SK-N-SH treated with all-trans-retinoic acid at 6 μM for 48 hours (cell line): ENCODE data around the gene INPP4B.
A peak's percentile ranks its signal among the peaks of the same experiment; 100 is the strongest.

Source experiments
- ATAC-seq: fragments of 200-7000 bp; cut with Tn5 transposase; 3 replicates; pipeline ENCODE4 v1.9.1; 2020; ENCODE audit warnings: mild to moderate bottlenecking, moderate library complexity
- ARNTL ChIP-seq: fragments of 450-650 bp; formaldehyde crosslinking; IDR thresholded peaks from 2 replicates; pipeline ENCODE4 v1.5.0; 2020; ENCODE audit warnings: low read depth, mild to moderate bottlenecking, moderate library complexity, borderline replicate concordance
- BACH2 ChIP-seq: fragments of 250-450 bp; sonication (Bioruptor Pico); IDR thresholded peaks from 2 replicates; pipeline ENCODE4 v1.9.0; 2021; ENCODE audit warnings: mild to moderate bottlenecking, borderline replicate concordance
- CSDC2 ChIP-seq: fragments of 250-450 bp; sonication (Bioruptor Pico); IDR thresholded peaks from 2 replicates; pipeline ENCODE4 v1.5.0; 2020; ENCODE audit warnings: mild to moderate bottlenecking, moderate library complexity
- ESRRG ChIP-seq: fragments of 250-450 bp; sonication (Bioruptor Pico); IDR thresholded peaks from 2 replicates; pipeline ENCODE4 v1.6.1; 2021; ENCODE audit warnings: mild to moderate bottlenecking
- OSR1 ChIP-seq: fragments of 250-450 bp; sonication (Bioruptor Pico); IDR thresholded peaks from 2 replicates; pipeline ENCODE4 v1.8.0; 2022; ENCODE audit warnings: moderate library complexity, mild to moderate bottlenecking, inconsistent platforms
- PPARA ChIP-seq: fragments of 250-450 bp; sonication (Bioruptor Pico); IDR thresholded peaks from 2 replicates; pipeline ENCODE4 v1.5.0; 2020; ENCODE audit warnings: mild to moderate bottlenecking, borderline replicate concordance
- RARB ChIP-seq: fragments of 250-450 bp; sonication (Bioruptor Pico); IDR thresholded peaks from 2 replicates; pipeline ENCODE4 v1.8.0; 2021; ENCODE audit warnings: mild to moderate bottlenecking, moderate library complexity
- SNAI2 ChIP-seq: fragments of 250-450 bp; sonication (Bioruptor Pico); IDR thresholded peaks from 2 replicates; pipeline ENCODE4 v1.5.0; 2020; ENCODE audit warnings: mild to moderate bottlenecking, moderate library complexity
- TCF4 ChIP-seq: fragments of 250-450 bp; sonication (Bioruptor Pico); IDR thresholded peaks from 2 replicates; pipeline ENCODE4 v1.8.0; 2021; ENCODE audit warnings: mild to moderate bottlenecking, moderate library complexity, borderline replicate concordance
- TOX ChIP-seq: fragments of 250-450 bp; sonication (Bioruptor Pico); IDR thresholded peaks from 2 replicates; pipeline ENCODE4 v1.8.0; 2021; ENCODE audit warnings: mild to moderate bottlenecking, moderate library complexity, borderline replicate concordance
- ZC3H10 ChIP-seq: fragments of 250-450 bp; sonication (Bioruptor Pico); IDR thresholded peaks from 2 replicates; pipeline ENCODE4 v1.5.1; 2021; ENCODE audit warnings: mild to moderate bottlenecking, moderate library complexity
- ZFP30 ChIP-seq: fragments of 450-650 bp; formaldehyde crosslinking; IDR thresholded peaks from 2 replicates; pipeline ENCODE4 v1.5.0; 2022; ENCODE audit warnings: mild to moderate bottlenecking, moderate library complexity
- ZNF565 ChIP-seq: fragments of 450-650 bp; formaldehyde crosslinking; conservative IDR thresholded peaks from 2 replicates; pipeline ENCODE4 v1.5.0; 2020; ENCODE audit warnings: low read depth, mild to moderate bottlenecking, moderate library complexity
- ZNF70 ChIP-seq: fragments of 450-650 bp; formaldehyde crosslinking; IDR thresholded peaks from 2 replicates; pipeline ENCODE4 v1.5.0; 2020; ENCODE audit warnings: mild to moderate bottlenecking, moderate library complexity
- ZNF8 ChIP-seq: fragments of 450-650 bp; formaldehyde crosslinking; IDR thresholded peaks from 2 replicates; pipeline ENCODE4 v1.5.0; 2020; ENCODE audit warnings: mild to moderate bottlenecking, moderate library complexity
- TF ChIP-seq, protein P1 (sequence below): fragments of 250-450 bp; sonication (Bioruptor Pico); IDR thresholded peaks from 2 replicates; pipeline ENCODE4 v1.8.0; 2021; ENCODE audit warnings: low read depth, mild to moderate bottlenecking, moderate library complexity, borderline replicate concordance
- TF ChIP-seq, protein P2 (sequence below): fragments of 250-450 bp; sonication (Bioruptor Pico); IDR thresholded peaks from 2 replicates; pipeline ENCODE4 v1.5.1; 2020; ENCODE audit warnings: low read depth, mild to moderate bottlenecking, moderate library complexity
- TF ChIP-seq, protein P3 (sequence below): fragments of 250-450 bp; sonication (Bioruptor Pico); IDR thresholded peaks from 2 replicates; pipeline ENCODE4 v1.5.0; 2020; ENCODE audit warnings: mild to moderate bottlenecking, moderate library complexity
- TF ChIP-seq, protein P4 (sequence below): fragments of 250-450 bp; sonication (Bioruptor Pico); IDR thresholded peaks from 2 replicates; pipeline ENCODE4 v1.5.1; 2021; ENCODE audit warnings: mild to moderate bottlenecking, moderate library complexity
- TF ChIP-seq, protein P5 (sequence below): fragments of 250-450 bp; sonication (Bioruptor Pico); IDR thresholded peaks from 2 replicates; pipeline ENCODE4 v1.8.0; 2020; ENCODE audit warnings: mild to moderate bottlenecking, moderate library complexity, borderline replicate concordance

INPP4B gene

DNA sequence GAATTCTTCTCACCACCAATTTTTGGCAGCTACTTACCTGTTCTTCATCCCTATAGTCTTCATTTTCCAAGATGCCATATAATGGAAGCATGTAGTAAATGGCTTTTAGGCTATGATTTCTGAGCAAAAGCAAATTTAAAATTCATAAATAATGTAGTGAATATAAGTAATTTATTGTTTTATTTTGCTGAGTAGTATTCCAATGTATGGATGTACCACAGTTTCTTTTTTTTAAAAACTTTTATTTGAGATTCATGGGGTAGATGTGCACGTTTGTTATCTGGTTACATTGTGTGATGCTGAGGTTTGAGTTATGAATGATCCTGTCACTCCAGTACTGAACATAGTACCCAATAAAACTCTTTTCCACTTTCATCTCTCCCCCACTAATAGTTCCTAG is 840.6 kb downstream of the INPP4B start:
- TF ChIP-seq, protein P1, sequence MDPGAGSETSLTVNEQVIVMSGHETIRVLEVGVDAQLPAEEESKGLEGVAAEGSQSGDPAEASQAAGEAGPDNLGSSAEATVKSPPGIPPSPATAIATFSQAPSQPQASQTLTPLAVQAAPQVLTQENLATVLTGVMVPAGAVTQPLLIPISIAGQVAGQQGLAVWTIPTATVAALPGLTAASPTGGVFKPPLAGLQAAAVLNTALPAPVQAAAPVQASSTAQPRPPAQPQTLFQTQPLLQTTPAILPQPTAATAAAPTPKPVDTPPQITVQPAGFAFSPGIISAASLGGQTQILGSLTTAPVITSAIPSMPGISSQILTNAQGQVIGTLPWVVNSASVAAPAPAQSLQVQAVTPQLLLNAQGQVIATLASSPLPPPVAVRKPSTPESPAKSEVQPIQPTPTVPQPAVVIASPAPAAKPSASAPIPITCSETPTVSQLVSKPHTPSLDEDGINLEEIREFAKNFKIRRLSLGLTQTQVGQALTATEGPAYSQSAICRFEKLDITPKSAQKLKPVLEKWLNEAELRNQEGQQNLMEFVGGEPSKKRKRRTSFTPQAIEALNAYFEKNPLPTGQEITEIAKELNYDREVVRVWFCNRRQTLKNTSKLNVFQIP: no peak
- TF ChIP-seq ZNF8 (CRISPR knock-in tag): peak; percentile 95
- TF ChIP-seq, protein P2, sequence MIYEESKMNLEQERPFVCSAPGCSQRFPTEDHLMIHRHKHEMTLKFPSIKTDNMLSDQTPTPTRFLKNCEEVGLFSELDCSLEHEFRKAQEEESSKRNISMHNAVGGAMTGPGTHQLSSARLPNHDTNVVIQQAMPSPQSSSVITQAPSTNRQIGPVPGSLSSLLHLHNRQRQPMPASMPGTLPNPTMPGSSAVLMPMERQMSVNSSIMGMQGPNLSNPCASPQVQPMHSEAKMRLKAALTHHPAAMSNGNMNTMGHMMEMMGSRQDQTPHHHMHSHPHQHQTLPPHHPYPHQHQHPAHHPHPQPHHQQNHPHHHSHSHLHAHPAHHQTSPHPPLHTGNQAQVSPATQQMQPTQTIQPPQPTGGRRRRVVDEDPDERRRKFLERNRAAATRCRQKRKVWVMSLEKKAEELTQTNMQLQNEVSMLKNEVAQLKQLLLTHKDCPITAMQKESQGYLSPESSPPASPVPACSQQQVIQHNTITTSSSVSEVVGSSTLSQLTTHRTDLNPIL (CRISPR knock-in tag): no peak
- no peak for ATAC-seq

DNA sequence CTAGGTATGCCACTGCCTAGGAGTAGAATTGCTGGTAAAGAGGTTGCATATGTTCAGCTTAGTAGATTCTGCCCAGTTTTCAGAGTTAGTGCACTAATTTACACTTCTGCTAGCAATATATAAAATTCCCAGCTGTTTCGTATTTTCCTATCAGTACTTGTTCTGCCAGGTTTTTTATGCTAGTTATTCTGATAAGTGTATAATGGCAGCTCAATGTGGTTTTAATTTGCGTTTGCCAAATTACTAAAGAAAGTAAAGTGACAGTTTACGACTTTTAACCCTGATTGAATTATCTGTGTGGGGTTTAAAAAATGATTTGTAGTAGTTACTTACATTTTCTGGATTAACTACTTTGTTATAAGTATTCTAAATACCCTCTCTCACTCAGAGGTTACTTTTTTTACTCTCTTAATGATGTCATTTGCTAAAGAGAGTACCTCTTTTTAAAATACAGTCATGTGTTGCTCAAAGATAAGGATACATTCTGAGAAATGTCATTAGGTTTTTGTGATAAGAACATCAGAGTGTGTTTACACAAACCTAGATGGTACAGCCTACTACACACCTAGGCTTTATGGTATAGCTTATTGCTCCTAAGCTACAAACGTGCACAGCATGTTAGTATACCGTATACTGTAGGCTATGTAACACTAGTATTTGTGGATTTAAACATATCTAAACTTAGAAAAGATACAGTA is 846.5 kb downstream of the INPP4B start:
- TF ChIP-seq TCF4 (CRISPR knock-in tag): peak; percentile 68; the same call in 1 of the 2 replicates
- TF ChIP-seq SNAI2 (CRISPR knock-in tag): no peak
- TF ChIP-seq, all 23 proteins: peak for 1
- no peak for ATAC-seq

DNA sequence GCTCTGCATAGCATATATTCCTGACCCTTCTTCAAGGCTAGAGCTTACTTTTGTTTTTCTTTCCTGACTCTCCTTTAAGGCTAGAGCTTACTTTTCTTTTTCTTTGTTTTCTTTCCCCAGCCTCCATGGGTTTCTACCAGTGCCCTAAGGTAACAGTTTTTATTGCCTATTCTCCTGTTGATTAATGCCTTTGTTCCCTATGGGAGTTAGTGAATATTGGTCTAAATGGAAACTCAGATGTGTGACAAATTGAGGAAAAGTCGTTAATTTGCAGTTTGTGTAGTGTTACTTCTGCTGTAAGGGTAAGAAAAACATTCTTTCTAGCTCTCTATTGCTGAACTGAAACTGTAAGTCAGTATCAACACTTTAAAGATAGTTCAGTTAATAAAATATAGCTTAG is 851.0 kb downstream of the INPP4B start:
- no peak for TF ChIP-seq ZNF8 (CRISPR knock-in tag)
- TF ChIP-seq, protein P3, sequence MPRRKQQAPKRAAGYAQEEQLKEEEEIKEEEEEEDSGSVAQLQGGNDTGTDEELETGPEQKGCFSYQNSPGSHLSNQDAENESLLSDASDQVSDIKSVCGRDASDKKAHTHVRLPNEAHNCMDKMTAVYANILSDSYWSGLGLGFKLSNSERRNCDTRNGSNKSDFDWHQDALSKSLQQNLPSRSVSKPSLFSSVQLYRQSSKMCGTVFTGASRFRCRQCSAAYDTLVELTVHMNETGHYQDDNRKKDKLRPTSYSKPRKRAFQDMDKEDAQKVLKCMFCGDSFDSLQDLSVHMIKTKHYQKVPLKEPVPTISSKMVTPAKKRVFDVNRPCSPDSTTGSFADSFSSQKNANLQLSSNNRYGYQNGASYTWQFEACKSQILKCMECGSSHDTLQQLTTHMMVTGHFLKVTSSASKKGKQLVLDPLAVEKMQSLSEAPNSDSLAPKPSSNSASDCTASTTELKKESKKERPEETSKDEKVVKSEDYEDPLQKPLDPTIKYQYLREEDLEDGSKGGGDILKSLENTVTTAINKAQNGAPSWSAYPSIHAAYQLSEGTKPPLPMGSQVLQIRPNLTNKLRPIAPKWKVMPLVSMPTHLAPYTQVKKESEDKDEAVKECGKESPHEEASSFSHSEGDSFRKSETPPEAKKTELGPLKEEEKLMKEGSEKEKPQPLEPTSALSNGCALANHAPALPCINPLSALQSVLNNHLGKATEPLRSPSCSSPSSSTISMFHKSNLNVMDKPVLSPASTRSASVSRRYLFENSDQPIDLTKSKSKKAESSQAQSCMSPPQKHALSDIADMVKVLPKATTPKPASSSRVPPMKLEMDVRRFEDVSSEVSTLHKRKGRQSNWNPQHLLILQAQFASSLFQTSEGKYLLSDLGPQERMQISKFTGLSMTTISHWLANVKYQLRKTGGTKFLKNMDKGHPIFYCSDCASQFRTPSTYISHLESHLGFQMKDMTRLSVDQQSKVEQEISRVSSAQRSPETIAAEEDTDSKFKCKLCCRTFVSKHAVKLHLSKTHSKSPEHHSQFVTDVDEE (CRISPR knock-in tag): no peak
- no peak for TF ChIP-seq ZFP30 (CRISPR knock-in tag)
- TF ChIP-seq ZNF70 (CRISPR knock-in tag): no peak
- TF ChIP-seq TOX (CRISPR knock-in tag): no peak
- no peak for TF ChIP-seq OSR1 (CRISPR knock-in tag)
- TF ChIP-seq ZNF565: no peak
- TF ChIP-seq PPARA (CRISPR knock-in tag): no peak
- TF ChIP-seq, protein P4, sequence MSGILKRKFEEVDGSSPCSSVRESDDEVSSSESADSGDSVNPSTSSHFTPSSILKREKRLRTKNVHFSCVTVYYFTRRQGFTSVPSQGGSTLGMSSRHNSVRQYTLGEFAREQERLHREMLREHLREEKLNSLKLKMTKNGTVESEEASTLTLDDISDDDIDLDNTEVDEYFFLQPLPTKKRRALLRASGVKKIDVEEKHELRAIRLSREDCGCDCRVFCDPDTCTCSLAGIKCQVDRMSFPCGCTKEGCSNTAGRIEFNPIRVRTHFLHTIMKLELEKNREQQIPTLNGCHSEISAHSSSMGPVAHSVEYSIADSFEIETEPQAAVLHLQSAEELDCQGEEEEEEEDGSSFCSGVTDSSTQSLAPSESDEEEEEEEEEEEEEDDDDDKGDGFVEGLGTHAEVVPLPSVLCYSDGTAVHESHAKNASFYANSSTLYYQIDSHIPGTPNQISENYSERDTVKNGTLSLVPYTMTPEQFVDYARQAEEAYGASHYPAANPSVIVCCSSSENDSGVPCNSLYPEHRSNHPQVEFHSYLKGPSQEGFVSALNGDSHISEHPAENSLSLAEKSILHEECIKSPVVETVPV (CRISPR knock-in tag): no peak
- TF ChIP-seq, protein P5, sequence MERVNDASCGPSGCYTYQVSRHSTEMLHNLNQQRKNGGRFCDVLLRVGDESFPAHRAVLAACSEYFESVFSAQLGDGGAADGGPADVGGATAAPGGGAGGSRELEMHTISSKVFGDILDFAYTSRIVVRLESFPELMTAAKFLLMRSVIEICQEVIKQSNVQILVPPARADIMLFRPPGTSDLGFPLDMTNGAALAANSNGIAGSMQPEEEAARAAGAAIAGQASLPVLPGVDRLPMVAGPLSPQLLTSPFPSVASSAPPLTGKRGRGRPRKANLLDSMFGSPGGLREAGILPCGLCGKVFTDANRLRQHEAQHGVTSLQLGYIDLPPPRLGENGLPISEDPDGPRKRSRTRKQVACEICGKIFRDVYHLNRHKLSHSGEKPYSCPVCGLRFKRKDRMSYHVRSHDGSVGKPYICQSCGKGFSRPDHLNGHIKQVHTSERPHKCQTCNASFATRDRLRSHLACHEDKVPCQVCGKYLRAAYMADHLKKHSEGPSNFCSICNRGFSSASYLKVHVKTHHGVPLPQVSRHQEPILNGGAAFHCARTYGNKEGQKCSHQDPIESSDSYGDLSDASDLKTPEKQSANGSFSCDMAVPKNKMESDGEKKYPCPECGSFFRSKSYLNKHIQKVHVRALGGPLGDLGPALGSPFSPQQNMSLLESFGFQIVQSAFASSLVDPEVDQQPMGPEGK: no peak
- no peak for TF ChIP-seq RARB (CRISPR knock-in tag)
- no peak for TF ChIP-seq BACH2 (CRISPR knock-in tag)
- TF ChIP-seq, protein P2 (CRISPR knock-in tag): no peak

DNA sequence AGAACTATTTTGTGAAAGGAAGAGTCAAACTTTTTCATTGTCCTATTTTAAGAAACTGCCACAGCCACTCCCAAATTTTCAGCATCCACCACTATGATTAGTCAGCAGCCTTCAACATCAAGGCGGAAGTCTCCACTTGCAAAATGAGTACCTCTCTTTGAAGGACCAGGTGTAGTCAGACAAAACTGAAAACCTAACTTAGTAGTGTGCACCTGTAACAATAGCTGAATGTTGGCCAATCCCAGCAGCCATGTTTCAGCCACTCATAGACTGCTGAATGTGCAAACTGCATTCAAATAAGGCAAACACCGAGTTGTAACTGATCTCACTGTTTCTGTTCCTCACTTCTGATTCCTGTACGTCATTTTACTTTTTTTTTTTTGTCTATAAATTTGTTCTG is 868.7 kb downstream of the INPP4B start:
- no peak for ATAC-seq
- TF ChIP-seq ZNF8 (CRISPR knock-in tag): no peak
- no peak for TF ChIP-seq ZNF565
- no peak for TF ChIP-seq ARNTL
- no peak for TF ChIP-seq SNAI2 (CRISPR knock-in tag)
- no peak for TF ChIP-seq ESRRG (CRISPR knock-in tag)
- no peak for TF ChIP-seq BACH2 (CRISPR knock-in tag)
- TF ChIP-seq CSDC2 (CRISPR knock-in tag): no peak
- TF ChIP-seq, protein P3 (CRISPR knock-in tag): no peak
- TF ChIP-seq, protein P5: no peak
- no peak for TF ChIP-seq ZC3H10 (CRISPR knock-in tag)

More for the DNA sequence above, 851.0 kb downstream of the INPP4B start:
- no peak for ATAC-seq
